ENCODE results near the gene CENPC. TPM values are rescaled to one million over a fixed set of nuclear protein-coding genes. Genes with fewer than 3 reads are reported as not detected.
"Not testable (repeated sequence)": the region's sequence is repeated elsewhere in the genome, so short reads cannot be mapped to it uniquely, and the experiment has no call there.

Gene CENPC
- total RNA-seq, 1 donor = 167 TPM

DNA sequence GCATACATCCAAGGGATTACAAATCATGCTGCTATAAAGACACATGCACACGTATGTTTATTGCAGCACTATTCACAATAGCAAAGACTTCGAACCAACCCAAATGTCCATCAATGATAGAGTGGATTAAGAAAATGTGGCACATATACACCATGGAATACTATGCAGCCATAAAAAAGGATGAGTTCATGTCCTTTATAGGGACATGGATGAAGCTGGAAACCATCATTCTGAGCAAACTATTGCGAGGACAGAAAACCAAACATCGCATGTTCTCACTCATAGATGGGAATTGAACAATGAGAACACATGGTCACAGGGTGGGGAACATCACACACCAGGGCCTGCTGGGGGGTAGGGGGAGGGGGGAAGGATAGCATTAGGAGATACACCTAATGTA, 12.9 kb downstream of the CENPC start:
- H3K4me1 ChIP-seq (ENCODE audit: insufficient read depth, low read length); H3K4me3 ChIP-seq (ENCODE audit: low read length); H3K9me3 ChIP-seq (ENCODE audit: low read depth, low read length); H3K27me3 ChIP-seq (ENCODE audit: insufficient read depth, low read length): not testable (repeated sequence)

GRCh38 chr4:67531379-67531962, 13.8 kb downstream of the CENPC start:
- H3K27me3 ChIP-seq (ENCODE audit: insufficient read depth, low read length) = no peaks in the 10 kb centered on the region
- peaks cover 4% of the 10 kb centered on the region for H3K9me3 ChIP-seq (ENCODE audit: low read depth, low read length)
- no peak overlapping the region for H3K4me3 ChIP-seq (ENCODE audit: low read length)
- H3K4me1 ChIP-seq (ENCODE audit: insufficient read depth, low read length) = peaks cover 4% of the 10 kb centered on the region

- H3K4me3 ChIP-seq (ENCODE audit: low read length); H3K9me3 ChIP-seq (ENCODE audit: low read depth, low read length); H3K4me1 ChIP-seq (ENCODE audit: insufficient read depth, low read length); H3K27me3 ChIP-seq (ENCODE audit: insufficient read depth, low read length): not testable (repeated sequence)
These were observed 21.2 kb downstream of the CENPC start for GRCh38 chr4:67524140-67524539.

GRCh38 chr4:67522851-67523671, 22.2 kb downstream of the CENPC start:
- Histone ChIP-seq H3K9me3 (ENCODE audit: low read depth, low read length) (no peaks in the 10 kb centered on the region), H3K27me3 (ENCODE audit: insufficient read depth, low read length) (no peaks in the 10 kb centered on the region), H3K4me1 (ENCODE audit: insufficient read depth, low read length) (peaks cover 4% of the 10 kb centered on the region), H3K4me3 (ENCODE audit: low read length) (no peak overlapping the region)

GRCh38 chr4:67522230-67522629, 23.1 kb downstream of the CENPC start:
- no peaks in the 10 kb centered on the region for H3K9me3 ChIP-seq (ENCODE audit: low read depth, low read length)
- peaks cover under 1% of the 10 kb centered on the region for H3K4me1 ChIP-seq (ENCODE audit: insufficient read depth, low read length)
- no peaks in the 10 kb centered on the region for H3K27me3 ChIP-seq (ENCODE audit: insufficient read depth, low read length)
- no peak overlapping the region for H3K4me3 ChIP-seq (ENCODE audit: low read length)

GRCh38 chr4:67521506-67521905, 23.8 kb downstream of the CENPC start:
- no peaks in the 10 kb centered on the region for H3K4me1 ChIP-seq (ENCODE audit: insufficient read depth, low read length)
- H3K27me3 ChIP-seq (ENCODE audit: insufficient read depth, low read length) = no peaks in the 10 kb centered on the region
- no peaks in the 10 kb centered on the region for H3K9me3 ChIP-seq (ENCODE audit: low read depth, low read length)
- H3K4me3 ChIP-seq (ENCODE audit: low read length) = no peak overlapping the region

GRCh38 chr4:67520141-67520540, 25.2 kb downstream of the CENPC start:
- Histone ChIP-seq H3K9me3 (ENCODE audit: low read depth, low read length) (no peaks in the 10 kb centered on the region), H3K4me3 (ENCODE audit: low read length) (no peak overlapping the region)

GRCh38 chr4:67512501-67512900, 32.8 kb downstream of the CENPC start:
- Histone ChIP-seq H3K4me3 (ENCODE audit: low read length) (no peak overlapping the region), H3K9me3 (ENCODE audit: low read depth, low read length) (no peaks in the 10 kb centered on the region), H3K4me1 (ENCODE audit: insufficient read depth, low read length) (peaks cover 3% of the 10 kb centered on the region), H3K27me3 (ENCODE audit: insufficient read depth, low read length) (no peaks in the 10 kb centered on the region)

More at GRCh38 chr4:67520141-67520540, 25.2 kb downstream of the CENPC start:
- no peaks in the 10 kb centered on the region for H3K27me3 ChIP-seq (ENCODE audit: insufficient read depth, low read length)
- H3K4me1 ChIP-seq (ENCODE audit: insufficient read depth, low read length) = no peaks in the 10 kb centered on the region

GRCh38 chr4:67500373-67500772, 44.9 kb downstream of the CENPC start:
- Histone ChIP-seq H3K9me3 (ENCODE audit: low read depth, low read length) (no peaks in the 10 kb centered on the region), H3K27me3 (ENCODE audit: insufficient read depth, low read length) (no peaks in the 10 kb centered on the region), H3K4me1 (ENCODE audit: insufficient read depth, low read length) (no peaks in the 10 kb centered on the region), H3K4me3 (ENCODE audit: low read length) (no peak overlapping the region)

GRCh38 chr4:67499799-67500198, 45.5 kb downstream of the CENPC start:
- H3K4me1 ChIP-seq (ENCODE audit: insufficient read depth, low read length) = no peaks in the 10 kb centered on the region
- no peaks in the 10 kb centered on the region for H3K9me3 ChIP-seq (ENCODE audit: low read depth, low read length)
- H3K27me3 ChIP-seq (ENCODE audit: insufficient read depth, low read length) = no peaks in the 10 kb centered on the region
- no peak overlapping the region for H3K4me3 ChIP-seq (ENCODE audit: low read length)

GRCh38 chr4:67483868-67484602, 61.3 kb downstream of the CENPC start:
- Histone ChIP-seq H3K9me3 (ENCODE audit: low read depth, low read length) (no peaks in the 10 kb centered on the region), H3K4me3 (ENCODE audit: low read length) (no peak overlapping the region), H3K27me3 (ENCODE audit: insufficient read depth, low read length) (no peaks in the 10 kb centered on the region), H3K4me1 (ENCODE audit: insufficient read depth, low read length) (no peaks in the 10 kb centered on the region)

DNA sequence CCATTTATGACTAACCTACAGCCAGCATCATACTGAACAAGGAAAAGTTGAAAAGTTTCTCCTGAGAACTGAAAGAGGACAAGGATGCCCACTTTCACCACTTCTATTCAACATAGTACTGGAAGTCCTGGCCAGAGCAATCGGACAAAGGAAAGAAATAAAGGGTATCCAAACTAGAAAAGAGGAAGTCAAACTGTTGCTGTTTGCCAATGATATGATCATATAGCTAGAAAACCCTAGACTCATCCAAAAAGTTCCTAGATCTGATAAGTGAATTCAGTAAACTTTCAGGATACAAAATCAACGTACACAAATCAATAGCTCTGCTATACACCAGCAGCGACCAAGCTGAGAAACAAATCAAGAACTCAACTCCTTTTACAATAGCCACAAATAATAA, 64.5 kb downstream of the CENPC start:
- Histone ChIP-seq H3K4me3 (ENCODE audit: low read length) (no peak overlapping the region), H3K9me3 (ENCODE audit: low read depth, low read length) (peaks cover 10% of the 10 kb centered on the region), H3K4me1 (ENCODE audit: insufficient read depth, low read length) (no peaks in the 10 kb centered on the region), H3K27me3 (ENCODE audit: insufficient read depth, low read length) (no peaks in the 10 kb centered on the region)

DNA sequence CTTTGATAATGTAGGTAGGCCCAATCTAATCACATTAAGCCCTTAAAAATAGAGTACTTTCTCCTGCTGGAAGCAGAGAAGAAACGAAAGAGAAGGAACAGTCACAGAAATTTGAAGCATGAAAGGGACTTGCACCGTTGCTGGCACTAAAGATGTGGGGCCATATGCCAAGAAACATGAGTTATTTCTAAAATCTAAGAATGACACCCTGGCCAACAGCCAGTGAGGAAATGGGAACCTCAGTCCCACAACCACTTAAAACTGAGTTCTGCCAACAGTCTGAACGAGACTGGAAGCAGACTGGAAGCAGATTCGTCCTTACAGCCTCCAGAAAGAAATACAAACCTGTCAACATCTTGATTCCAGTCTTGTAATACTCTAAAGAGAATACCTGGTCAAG, 70.1 kb downstream of the CENPC start:
- Histone ChIP-seq H3K9me3 (ENCODE audit: low read depth, low read length) (peaks cover 10% of the 10 kb centered on the region), H3K4me3 (ENCODE audit: low read length) (no peak overlapping the region), H3K4me1 (ENCODE audit: insufficient read depth, low read length) (no peaks in the 10 kb centered on the region), H3K27me3 (ENCODE audit: insufficient read depth, low read length) (no peaks in the 10 kb centered on the region)

DNA sequence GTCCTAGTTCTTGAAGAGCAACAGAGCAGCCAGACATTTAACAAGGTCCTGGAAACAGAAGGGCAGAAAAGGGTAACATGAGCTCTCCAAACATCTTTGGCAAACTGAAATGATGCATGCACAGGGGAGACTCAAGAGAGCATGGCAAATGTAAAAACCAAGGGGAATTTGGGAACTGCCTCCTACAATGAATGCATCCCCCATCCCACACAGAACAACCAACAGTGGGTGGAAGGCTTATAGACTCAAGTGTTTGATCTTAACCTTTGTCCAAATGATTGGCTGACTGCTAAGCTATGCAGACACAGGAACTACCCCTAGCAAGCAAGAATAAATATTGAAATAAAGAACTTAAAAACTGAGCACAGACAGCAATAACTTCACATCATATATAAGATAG, 74.4 kb downstream of the CENPC start:
- no peak overlapping the region for H3K4me3 ChIP-seq (ENCODE audit: low read length)
- H3K27me3 ChIP-seq (ENCODE audit: insufficient read depth, low read length) = no peaks in the 10 kb centered on the region
- no peaks in the 10 kb centered on the region for H3K4me1 ChIP-seq (ENCODE audit: insufficient read depth, low read length)
- H3K9me3 ChIP-seq (ENCODE audit: low read depth, low read length) = no peaks in the 10 kb centered on the region

- no peaks in the 10 kb centered on the region for H3K27me3 ChIP-seq (ENCODE audit: insufficient read depth, low read length)
- H3K4me1 ChIP-seq (ENCODE audit: insufficient read depth, low read length) = no peaks in the 10 kb centered on the region
- no peaks in the 10 kb centered on the region for H3K9me3 ChIP-seq (ENCODE audit: low read depth, low read length)
- no peak overlapping the region for H3K4me3 ChIP-seq (ENCODE audit: low read length)
These were observed 76.5 kb downstream of the CENPC start for GRCh38 chr4:67468830-67469229.
